Duodenal mucosa (tissue), 2 donors: ENCODE data around the gene SLC39A8.

Experiments used
- H3K27ac ChIP-seq: one replicate; pipeline ENCODE4 v1.7.0; 2013; ENCODE audit warnings: low read depth, low read length
- H3K27me3 ChIP-seq, 2 donors: one replicate each; pipeline ENCODE4 v1.7.0; 2013; ENCODE audit warnings: low read length in 2 of 2, control low read depth in 1 of 2; ENCODE audit not compliant: insufficient read depth in 2 of 2, control insufficient read depth in 1 of 2
- H3K36me3 ChIP-seq, 2 donors: one replicate each; pipeline ENCODE4 v1.7.0; 2013; ENCODE audit warnings: low read length in 2 of 2, control low read depth in 1 of 2; ENCODE audit not compliant: insufficient read depth in 2 of 2, control insufficient read depth in 1 of 2
- H3K4me1 ChIP-seq, 2 donors: one replicate each; pipeline ENCODE4 v1.7.0; 2013; ENCODE audit warnings: low read length in 2 of 2, control low read depth in 1 of 2; ENCODE audit not compliant: insufficient read depth in 2 of 2, control insufficient read depth in 1 of 2
- H3K4me3 ChIP-seq, 2 donors: one replicate each; pipeline ENCODE4 v1.7.0; 2013; ENCODE audit warnings: low read length in 2 of 2, low read depth in 1 of 2
- H3K9ac ChIP-seq, 2 donors: one replicate each; pipeline ENCODE4 v1.7.0; 2013; ENCODE audit warnings: low read length in 2 of 2, low read depth in 1 of 2
- H3K9me3 ChIP-seq, 2 donors: one replicate each; pipeline ENCODE4 v1.7.0; 2013; ENCODE audit warnings: low read length in 2 of 2, control low read depth in 1 of 2; ENCODE audit not compliant: control insufficient read depth in 1 of 2

SLC39A8 gene

DNA sequence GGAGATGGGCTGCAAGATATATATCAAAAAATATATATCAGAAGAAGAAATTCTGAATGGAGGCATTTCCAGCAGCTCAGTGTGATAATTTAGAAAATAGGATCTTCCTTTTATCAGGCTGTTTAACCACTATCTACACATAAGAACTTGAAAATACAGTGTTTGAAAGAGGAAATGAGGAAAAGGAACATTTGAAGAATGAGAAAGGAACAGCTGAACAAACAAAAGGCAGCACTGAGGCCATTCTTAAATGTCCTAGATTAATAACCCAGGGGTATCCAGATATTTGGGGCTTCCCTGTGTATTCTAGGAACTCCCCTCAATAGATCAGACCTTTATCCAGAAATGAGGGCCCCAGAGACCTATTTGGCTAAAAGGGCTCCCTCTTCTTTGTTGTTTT lies 4.1 kb downstream of the SLC39A8 start:
- Histone ChIP-seq H3K27ac (no peak overlapping the region), H3K9me3 (no peaks in the 10 kb centered on the region), H3K9ac (no peak overlapping the region), H3K4me3 (no peak overlapping the region), H3K36me3 (no peaks in the 10 kb centered on the region), H3K27me3 (no peaks in the 10 kb centered on the region), H3K4me1 (peaks cover 0 to 18% of the 10 kb centered on the region in 2 donors)

- Histone ChIP-seq H3K4me3 (no peak overlapping the region), H3K9ac (no peak overlapping the region), H3K27ac (no peak overlapping the region), H3K9me3 (no peaks in the 10 kb centered on the region), H3K27me3 (no peaks in the 10 kb centered on the region), H3K4me1 (peaks cover 0 to 9% of the 10 kb centered on the region in 2 donors), H3K36me3 (no peaks in the 10 kb centered on the region)
Observed at GRCh38 chr4:102339018-102339417, 6.3 kb downstream of the SLC39A8 start.

DNA sequence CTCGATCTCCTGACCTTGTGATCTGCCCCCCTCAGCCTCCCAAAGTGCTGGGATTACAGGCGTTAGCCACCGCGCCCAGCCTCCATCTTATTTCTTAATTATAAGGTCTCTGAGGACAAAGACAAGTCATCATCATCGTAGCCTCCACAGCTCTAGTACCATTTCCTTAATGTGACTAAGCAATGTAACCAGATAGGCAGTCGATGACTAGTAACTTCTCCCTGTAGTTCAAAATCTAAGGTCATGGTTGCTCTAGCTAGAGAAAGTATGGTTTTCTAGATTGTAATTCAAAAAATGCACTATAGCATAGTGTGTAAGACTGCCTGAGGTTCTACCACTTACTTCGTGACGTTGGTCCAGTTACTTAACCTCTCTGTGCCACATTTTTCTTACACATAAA lies 6.9 kb downstream of the SLC39A8 start:
- no peaks in the 10 kb centered on the region for H3K9me3 ChIP-seq
- no peak overlapping the region for H3K9ac ChIP-seq
- peaks cover 0 to 3% of the 10 kb centered on the region in 2 donors for H3K4me1 ChIP-seq
- H3K36me3 ChIP-seq = no peaks in the 10 kb centered on the region
- H3K4me3 ChIP-seq = no peak overlapping the region
- H3K27ac ChIP-seq = no peak overlapping the region
- H3K27me3 ChIP-seq = no peaks in the 10 kb centered on the region

DNA sequence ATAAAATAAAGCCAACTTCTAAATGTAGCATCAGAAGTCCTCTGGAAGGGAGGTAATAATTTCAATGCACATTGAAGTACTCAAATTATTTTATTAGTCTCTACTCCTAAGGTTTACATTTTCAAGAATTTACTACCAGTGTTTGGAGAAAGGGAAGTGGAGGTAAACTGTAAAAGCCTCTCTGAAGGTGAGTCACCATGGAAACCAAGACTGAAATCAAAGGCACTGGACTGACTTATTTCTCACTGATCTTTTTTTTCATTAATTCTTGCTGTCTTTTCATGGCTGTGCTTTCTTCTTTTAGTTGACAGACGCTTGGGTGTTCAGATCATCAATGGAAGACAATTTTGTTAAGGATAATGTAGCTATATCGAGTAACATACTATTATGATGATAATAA lies 9.7 kb downstream of the SLC39A8 start:
- Histone ChIP-seq H3K4me1 (no peaks in the 10 kb centered on the region), H3K36me3 (no peaks in the 10 kb centered on the region), H3K9me3 (no peaks in the 10 kb centered on the region), H3K9ac (no peak overlapping the region), H3K4me3 (no peak overlapping the region), H3K27me3 (no peaks in the 10 kb centered on the region), H3K27ac (no peak overlapping the region)

DNA sequence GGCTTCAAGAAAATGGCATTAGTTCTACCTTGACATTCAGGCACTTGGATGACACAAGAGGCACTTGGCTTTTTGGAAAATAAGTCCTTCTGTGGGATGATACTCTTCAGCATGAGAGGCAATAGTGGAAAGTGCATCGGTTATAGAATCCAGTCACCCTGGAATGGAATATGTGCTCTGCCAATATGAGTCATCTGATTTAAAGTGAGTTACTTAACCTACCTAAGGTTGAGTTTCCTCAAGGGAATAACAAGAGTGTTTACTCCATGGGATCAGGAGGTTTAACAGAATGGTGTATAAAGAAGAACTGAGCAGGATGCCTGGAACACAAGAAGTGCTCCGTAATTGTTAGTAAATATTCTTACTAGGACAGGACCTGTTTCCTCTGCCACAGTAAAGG lies 10.7 kb downstream of the SLC39A8 start:
- Histone ChIP-seq H3K9me3 (no peaks in the 10 kb centered on the region), H3K4me3 (no peak overlapping the region), H3K4me1 (no peaks in the 10 kb centered on the region), H3K27me3 (no peaks in the 10 kb centered on the region), H3K9ac (no peak overlapping the region), H3K27ac (no peak overlapping the region), H3K36me3 (no peaks in the 10 kb centered on the region)

GRCh38 chr4:102333787-102334186 lies 11.5 kb downstream of the SLC39A8 start:
- no peak overlapping the region for H3K27ac ChIP-seq
- H3K27me3 ChIP-seq = no peaks in the 10 kb centered on the region
- H3K9ac ChIP-seq = no peak overlapping the region
- no peaks in the 10 kb centered on the region for H3K9me3 ChIP-seq
- no peak overlapping the region for H3K4me3 ChIP-seq
- no peaks in the 10 kb centered on the region for H3K4me1 ChIP-seq
- H3K36me3 ChIP-seq = no peaks in the 10 kb centered on the region

DNA sequence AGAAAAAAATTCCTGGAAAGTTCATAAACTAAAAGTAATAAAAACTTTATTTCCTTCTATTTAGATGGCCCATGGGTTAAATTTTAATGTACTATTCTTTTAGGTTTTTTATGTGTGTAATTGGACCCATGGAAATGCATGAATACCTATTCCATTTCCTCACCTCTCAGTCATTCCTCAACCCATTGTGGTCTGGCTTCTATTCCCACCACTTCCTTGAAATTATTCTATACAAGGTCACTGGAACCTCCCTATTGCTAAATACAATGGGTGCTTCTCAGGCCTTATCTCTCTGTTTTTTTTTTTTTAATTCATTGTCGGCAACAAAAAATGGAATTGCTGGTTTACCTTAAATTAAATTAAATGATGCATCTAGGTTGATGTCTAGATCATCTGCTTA lies 17.2 kb downstream of the SLC39A8 start:
- H3K27me3 ChIP-seq = no peaks in the 10 kb centered on the region
- H3K9ac ChIP-seq = no peak overlapping the region
- no peaks in the 10 kb centered on the region for H3K4me1 ChIP-seq
- no peaks in the 10 kb centered on the region for H3K9me3 ChIP-seq
- no peaks in the 10 kb centered on the region for H3K36me3 ChIP-seq
- no peak overlapping the region for H3K4me3 ChIP-seq
- H3K27ac ChIP-seq = no peak overlapping the region

DNA sequence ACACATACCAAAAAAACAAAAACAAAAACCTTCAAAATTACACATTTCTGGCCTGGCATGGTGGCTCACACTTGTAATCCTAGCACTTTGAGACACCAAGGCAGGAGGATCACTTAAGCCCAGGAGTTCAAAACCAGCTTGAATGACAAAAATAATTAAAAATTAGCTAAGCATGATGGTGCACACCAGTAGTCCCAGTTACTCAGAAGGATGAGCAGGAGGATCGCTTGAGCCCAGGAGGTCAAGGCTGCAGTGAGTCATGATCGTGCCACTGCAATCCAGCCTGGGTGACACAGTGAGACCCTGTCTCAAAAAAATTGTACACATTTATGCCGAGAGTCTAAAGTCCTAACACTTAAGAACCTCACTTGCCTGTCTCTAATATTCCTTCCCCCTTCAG lies 18.3 kb downstream of the SLC39A8 start:
- Histone ChIP-seq H3K27ac (no peak overlapping the region), H3K27me3 (no peaks in the 10 kb centered on the region), H3K9me3 (no peaks in the 10 kb centered on the region), H3K36me3 (no peaks in the 10 kb centered on the region), H3K4me1 (no peaks in the 10 kb centered on the region), H3K4me3 (no peak overlapping the region), H3K9ac (no peak overlapping the region)

DNA sequence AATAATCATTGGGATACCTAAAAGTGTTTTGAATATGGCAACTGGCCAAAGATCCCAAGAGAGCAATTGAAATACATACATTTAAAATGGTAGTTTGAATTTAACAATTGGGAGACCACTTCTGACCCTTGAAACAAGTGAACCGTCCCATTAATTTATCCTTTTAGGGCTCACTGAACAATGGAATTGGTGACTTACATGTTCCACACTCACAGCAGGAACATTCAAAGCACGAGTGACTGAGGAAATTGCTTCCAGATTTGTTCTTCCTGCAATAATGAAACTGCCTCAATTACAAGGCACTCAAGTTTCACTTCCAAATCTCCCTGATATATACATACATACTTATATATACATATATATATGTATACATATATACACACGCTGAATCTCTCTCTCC lies 20.6 kb downstream of the SLC39A8 start:
- Histone ChIP-seq H3K9me3 (no peaks in the 10 kb centered on the region), H3K27ac (no peak overlapping the region), H3K4me3 (no peak overlapping the region), H3K36me3 (no peaks in the 10 kb centered on the region), H3K4me1 (no peaks in the 10 kb centered on the region), H3K27me3 (no peaks in the 10 kb centered on the region), H3K9ac (no peak overlapping the region)

- H3K9ac ChIP-seq = no peak overlapping the region
- H3K36me3 ChIP-seq = no peaks in the 10 kb centered on the region
- H3K27me3 ChIP-seq = no peaks in the 10 kb centered on the region
- H3K4me1 ChIP-seq = no peaks in the 10 kb centered on the region
- H3K4me3 ChIP-seq = no peak overlapping the region
- no peaks in the 10 kb centered on the region for H3K9me3 ChIP-seq
- no peak overlapping the region for H3K27ac ChIP-seq
Observed at GRCh38 chr4:102322736-102323135, 22.5 kb downstream of the SLC39A8 start.
